Endodermal cell (in vitro differentiated cells): ENCODE results near the gene OR4D1. TPM values are rescaled to one million over a fixed set of nuclear protein-coding genes. Genes with fewer than 3 reads are reported as not detected.

Source experiments
- DNase-seq: peaks from one replicate; pipeline ENCODE4 v3.0.0-alpha.2; 2017
- H3K27ac ChIP-seq: 2 replicates; pipeline ENCODE4 v1.5.1; 2013; ENCODE audit warnings: mild to moderate bottlenecking, low read depth, low read length, moderate library complexity
- H3K27me3 ChIP-seq: 2 replicates; pipeline ENCODE4 v1.6.1; 2013; ENCODE audit warnings: mild to moderate bottlenecking, low read length, moderate library complexity; ENCODE audit not compliant: insufficient read depth, control insufficient read depth, poor library complexity, severe bottlenecking
- H3K36me3 ChIP-seq: 2 replicates; pipeline ENCODE4 v1.7.0; 2013; ENCODE audit warnings: mild to moderate bottlenecking, low read length, moderate library complexity; ENCODE audit not compliant: control insufficient read depth, insufficient read depth
- H3K4me1 ChIP-seq: one replicate; pipeline ENCODE4 v1.7.0; 2013; ENCODE audit warnings: low read length; ENCODE audit not compliant: control insufficient read depth, insufficient read depth
- H3K4me3 ChIP-seq: 2 replicates; pipeline ENCODE4 v1.5.1; 2013; ENCODE audit warnings: mild to moderate bottlenecking, low read length, moderate library complexity
- H3K9ac ChIP-seq: 2 replicates; pipeline ENCODE4 v1.6.1; 2013; ENCODE audit warnings: mild to moderate bottlenecking, low read length, moderate library complexity; ENCODE audit not compliant: poor library complexity, severe bottlenecking; ENCODE audit errors: extremely low read depth
- H3K9me3 ChIP-seq: 2 replicates; pipeline ENCODE4 v1.6.1; 2013; ENCODE audit warnings: mild to moderate bottlenecking, low read length, moderate library complexity; ENCODE audit not compliant: control insufficient read depth
- H3K27ac Mint-ChIP-seq: 2 replicates; pipeline ENCODE4 v1.8.0; 2020; ENCODE audit warnings: mixed read lengths
- H3K27me3 Mint-ChIP-seq: 2 replicates; pipeline ENCODE4 v1.8.0; 2021; ENCODE audit warnings: mild to moderate bottlenecking, mixed read lengths; ENCODE audit not compliant: insufficient read depth
- H3K36me3 Mint-ChIP-seq: 2 replicates; pipeline ENCODE4 v1.8.0; 2020; ENCODE audit warnings: low read depth, mixed read lengths
- H3K4me1 Mint-ChIP-seq: 2 replicates; pipeline ENCODE4 v1.8.0; 2020; ENCODE audit warnings: mixed read lengths
- H3K4me3 Mint-ChIP-seq: 2 replicates; pipeline ENCODE4 v1.8.0; 2020; ENCODE audit warnings: mild to moderate bottlenecking, moderate library complexity, mixed read lengths
- H3K9me3 Mint-ChIP-seq: 2 replicates; pipeline ENCODE4 v1.8.0; 2020; ENCODE audit warnings: mild to moderate bottlenecking, mixed read lengths
- WGBS, 2 experiments: methylation state at CpG; one replicate each; pipeline versions ENCODE4 v1.1.5 to v1.1.7; 2013; ENCODE audit warnings: missing lambda C conversion rate in 2 of 2, mixed read lengths in 1 of 2; ENCODE audit not compliant: insufficient coverage in 1 of 2, insufficient read length in 1 of 2; 5-methylcytosine and 5-hydroxymethylcytosine counted together
- total RNA-seq, 2 donors: library from RNA; stranded (reverse); fragmentation: NEBNext Ultra II Directional in 1 of 2; extraction: Animal tissue kit (Norgen Biotek cat#: 25700) in 1 of 2; gene quantifications; 2 replicates in 1 of 2; 3 replicates in 1 of 2; pipeline ENCODE4 v1.2.1, GENCODE V29; 2021
- TF ChIP-seq, protein P1 (sequence below): fragments of 200-600 bp; sonication (generic); conservative IDR thresholded peaks from 2 replicates; pipeline ENCODE4 v1.5.0; 2021; ENCODE audit warnings: antibody characterized with exemption, mild to moderate bottlenecking

Gene OR4D1
- total RNA-seq, 2 donors from 2014 or later, result 0.07 to 0.22 TPM

DNA sequence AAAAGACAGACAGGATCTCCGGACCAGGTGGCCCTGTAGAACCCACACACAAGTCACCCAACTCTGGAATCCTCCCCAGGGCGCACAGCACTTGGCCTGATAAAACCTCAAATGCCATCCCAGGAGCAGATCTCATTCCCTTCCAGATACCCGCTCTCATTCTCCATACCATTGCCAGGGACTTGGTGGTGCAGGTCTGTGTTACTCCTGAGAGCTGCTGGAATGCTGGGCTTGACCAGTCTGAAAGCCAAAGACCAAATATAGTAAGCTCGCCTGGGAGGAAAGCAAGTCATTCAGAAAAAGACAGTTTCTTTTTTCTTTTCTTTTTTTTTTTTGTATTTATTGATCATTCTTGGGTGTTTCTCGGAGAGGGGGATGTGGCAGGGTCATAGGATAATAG is 60.2 kb downstream of the OR4D1 start:
- no peaks in the 10 kb centered on the region for H3K27me3 ChIP-seq
- peaks cover 54% of the 10 kb centered on the region for H3K36me3 ChIP-seq
- DNase-seq, result no peak
- Mint-ChIP-seq H3K9me3 (no peaks in the 10 kb centered on the region), H3K4me3 (no peak overlapping the region), H3K27ac (no peak overlapping the region), H3K36me3 (peaks cover 43% of the 10 kb centered on the region), H3K4me1 (no peaks in the 10 kb centered on the region), H3K27me3 (no peaks in the 10 kb centered on the region)
- TF ChIP-seq, protein P1, sequence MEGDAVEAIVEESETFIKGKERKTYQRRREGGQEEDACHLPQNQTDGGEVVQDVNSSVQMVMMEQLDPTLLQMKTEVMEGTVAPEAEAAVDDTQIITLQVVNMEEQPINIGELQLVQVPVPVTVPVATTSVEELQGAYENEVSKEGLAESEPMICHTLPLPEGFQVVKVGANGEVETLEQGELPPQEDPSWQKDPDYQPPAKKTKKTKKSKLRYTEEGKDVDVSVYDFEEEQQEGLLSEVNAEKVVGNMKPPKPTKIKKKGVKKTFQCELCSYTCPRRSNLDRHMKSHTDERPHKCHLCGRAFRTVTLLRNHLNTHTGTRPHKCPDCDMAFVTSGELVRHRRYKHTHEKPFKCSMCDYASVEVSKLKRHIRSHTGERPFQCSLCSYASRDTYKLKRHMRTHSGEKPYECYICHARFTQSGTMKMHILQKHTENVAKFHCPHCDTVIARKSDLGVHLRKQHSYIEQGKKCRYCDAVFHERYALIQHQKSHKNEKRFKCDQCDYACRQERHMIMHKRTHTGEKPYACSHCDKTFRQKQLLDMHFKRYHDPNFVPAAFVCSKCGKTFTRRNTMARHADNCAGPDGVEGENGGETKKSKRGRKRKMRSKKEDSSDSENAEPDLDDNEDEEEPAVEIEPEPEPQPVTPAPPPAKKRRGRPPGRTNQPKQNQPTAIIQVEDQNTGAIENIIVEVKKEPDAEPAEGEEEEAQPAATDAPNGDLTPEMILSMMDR, result no peak
- 94 to 96% methylated on average over 2 to 4 of the region's 5 CpGs for WGBS, 2 experiments
- H3K4me3 ChIP-seq, result no peak overlapping the region
- no peak overlapping the region for H3K27ac ChIP-seq
- H3K9me3 ChIP-seq, result no peaks in the 10 kb centered on the region
- no peaks in the 10 kb centered on the region for H3K4me1 ChIP-seq
- no peak overlapping the region for H3K9ac ChIP-seq

Other genes with a start within 250 kb of the OR4D1 start
- gene CUEDC1, start 193.0 kb upstream of the OR4D1 start, total RNA-seq, result 10 to 100 TPM; 11.0 to 18.7 TPM
- 10 to 100 TPM; 50.3 to 59.3 TPM for gene VEZF1, start 160.1 kb upstream of the OR4D1 start, total RNA-seq
- gene SRSF1, start 141.1 kb upstream of the OR4D1 start, total RNA-seq, result 100 to 1,000 TPM; 339 to 361 TPM
- 10 to 100 TPM; 47.9 to 69.3 TPM for gene DYNLL2, start 65.0 kb upstream of the OR4D1 start, total RNA-seq
- gene OR4D2, start 18.6 kb downstream of the OR4D1 start, total RNA-seq, result not detected
- not detected for gene EPX, start 44.3 kb downstream of the OR4D1 start, total RNA-seq
- 10 to 100 TPM; 31.8 to 32.2 TPM for gene MKS1, start 70.9 kb downstream of the OR4D1 start, total RNA-seq
- not detected for gene LPO, start 90.2 kb downstream of the OR4D1 start, total RNA-seq
- not detected for gene MPO, start 132.6 kb downstream of the OR4D1 start, total RNA-seq
- 10 to 100 TPM; 31.3 to 36.8 TPM for gene TSPOAP1, start 180.4 kb downstream of the OR4D1 start, total RNA-seq
- gene SUPT4H1, start 203.8 kb downstream of the OR4D1 start, total RNA-seq, result 10 to 100 TPM; 97.2 to 98.8 TPM